Epithelial cell of prostate (primary cell): ENCODE data around the gene C11orf21.

Source experiments
- DNase-seq: peaks from one replicate; pipeline ENCODE4 v3.0.0-alpha.2; 2011; ENCODE audit warnings: low read depth, low spot score
- H3K27ac ChIP-seq: fragments of 450-650 bp; 2 replicates; pipeline ENCODE4 v1.5.1; 2017; ENCODE audit warnings: mild to moderate bottlenecking

Gene C11orf21

GRCh38 chr11:2264366-2265053 is 37.2 kb downstream of the C11orf21 start:
- H3K27ac ChIP-seq = no peak overlapping the region
- DNase-seq = no peak

- no peak for DNase-seq
- no peak overlapping the region for H3K27ac ChIP-seq
These were observed 37.9 kb downstream of the C11orf21 start for GRCh38 chr11:2263724-2264360.

- DNase-seq = no peak
- H3K27ac ChIP-seq = no peak overlapping the region
These were observed 38.6 kb downstream of the C11orf21 start for GRCh38 chr11:2263071-2263565.

GRCh38 chr11:2262301-2263070 is 39.2 kb downstream of the C11orf21 start:
- no peak for DNase-seq
- H3K27ac ChIP-seq = no peak overlapping the region

GRCh38 chr11:2261436-2262230 is 40.1 kb downstream of the C11orf21 start:
- no peak overlapping the region for H3K27ac ChIP-seq
- no peak for DNase-seq

GRCh38 chr11:2260491-2261364 is 41.0 kb downstream of the C11orf21 start:
- no peak for DNase-seq
- no peak overlapping the region for H3K27ac ChIP-seq

- no peak overlapping the region for H3K27ac ChIP-seq
- no peak for DNase-seq
These were observed 41.7 kb downstream of the C11orf21 start for GRCh38 chr11:2259897-2260451.

GRCh38 chr11:2259466-2259830 is 42.3 kb downstream of the C11orf21 start:
- no peak for DNase-seq
- H3K27ac ChIP-seq = no peak overlapping the region

GRCh38 chr11:2258501-2259465 is 42.9 kb downstream of the C11orf21 start:
- DNase-seq = no peak
- no peak overlapping the region for H3K27ac ChIP-seq

- DNase-seq = peak; percentile 36
- peak overlapping the region; percentile 54 for H3K27ac ChIP-seq
These were observed 44.6 kb downstream of the C11orf21 start for GRCh38 chr11:2256951-2257700.

GRCh38 chr11:2256293-2256913 is 45.3 kb downstream of the C11orf21 start:
- peak; percentile 79 for DNase-seq
- H3K27ac ChIP-seq = peak overlapping the region; percentile 54

- DNase-seq = no peak
These were observed 49.7 kb downstream of the C11orf21 start for GRCh38 chr11:2252018-2252417.

GRCh38 chr11:2251138-2251537 is 50.6 kb downstream of the C11orf21 start:
- no peak for DNase-seq
- H3K27ac ChIP-seq = no peak overlapping the region

More at GRCh38 chr11:2252018-2252417, 49.7 kb downstream of the C11orf21 start:
- H3K27ac ChIP-seq = no peak overlapping the region

- H3K27ac ChIP-seq = no peak overlapping the region
- no peak for DNase-seq
These were observed 51.2 kb downstream of the C11orf21 start for GRCh38 chr11:2250485-2250884.

GRCh38 chr11:2250041-2250440 is 51.7 kb downstream of the C11orf21 start:
- no peak overlapping the region for H3K27ac ChIP-seq
- DNase-seq = no peak

GRCh38 chr11:2249189-2249916 is 52.4 kb downstream of the C11orf21 start:
- DNase-seq = no peak
- no peak overlapping the region for H3K27ac ChIP-seq
